BLaER1 treated with 17β-estradiol and CSF1 and Interleukin-3, amounts not matched to agents 10 nM and 100 nM (cell line): ENCODE data around the gene CXXC5.

Source experiments
- H3K27ac ChIP-seq, 11 experiments: shearing (Covaris generic); formaldehyde crosslinking; 2 replicates each; pipeline ENCODE4 v1.8.1; 2022
- H3K27me3 ChIP-seq, 11 experiments: shearing (Covaris generic); formaldehyde crosslinking; 2 replicates each; pipeline ENCODE4 v1.8.1; 2022
- H3K36me3 ChIP-seq, 11 experiments: shearing (Covaris generic); formaldehyde crosslinking; 2 replicates each; pipeline ENCODE4 v1.8.1; 2022
- H3K4me1 ChIP-seq, 10 experiments: shearing (Covaris generic); formaldehyde crosslinking; 2 replicates each; pipeline ENCODE4 v1.8.1; 2022
- H3K4me2 ChIP-seq, 11 experiments: shearing (Covaris generic); formaldehyde crosslinking; 2 replicates each; pipeline ENCODE4 v1.8.1; 2022
- H3K4me3 ChIP-seq, 10 experiments: shearing (Covaris generic); formaldehyde crosslinking; 2 replicates each; pipeline ENCODE4 v1.8.1; 2022
- H3K9ac ChIP-seq, 11 experiments: shearing (Covaris generic); formaldehyde crosslinking; 2 replicates each; pipeline ENCODE4 v1.8.1; 2022
- H3K9me3 ChIP-seq, 11 experiments: shearing (Covaris generic); formaldehyde crosslinking; replicated peaks in 1 of 11; 2 replicates each; pipeline ENCODE4 v1.8.1; 2022
- H4K20me1 ChIP-seq, 11 experiments: shearing (Covaris generic); formaldehyde crosslinking; 2 replicates each; pipeline ENCODE4 v1.8.1; 2022
- Cebpa-rat ChIP-seq, 11 experiments: shearing (Covaris generic); IDR thresholded peaks; 2 replicates each; pipeline ENCODE4 v1.8.1; 2022

Gene CXXC5

DNA sequence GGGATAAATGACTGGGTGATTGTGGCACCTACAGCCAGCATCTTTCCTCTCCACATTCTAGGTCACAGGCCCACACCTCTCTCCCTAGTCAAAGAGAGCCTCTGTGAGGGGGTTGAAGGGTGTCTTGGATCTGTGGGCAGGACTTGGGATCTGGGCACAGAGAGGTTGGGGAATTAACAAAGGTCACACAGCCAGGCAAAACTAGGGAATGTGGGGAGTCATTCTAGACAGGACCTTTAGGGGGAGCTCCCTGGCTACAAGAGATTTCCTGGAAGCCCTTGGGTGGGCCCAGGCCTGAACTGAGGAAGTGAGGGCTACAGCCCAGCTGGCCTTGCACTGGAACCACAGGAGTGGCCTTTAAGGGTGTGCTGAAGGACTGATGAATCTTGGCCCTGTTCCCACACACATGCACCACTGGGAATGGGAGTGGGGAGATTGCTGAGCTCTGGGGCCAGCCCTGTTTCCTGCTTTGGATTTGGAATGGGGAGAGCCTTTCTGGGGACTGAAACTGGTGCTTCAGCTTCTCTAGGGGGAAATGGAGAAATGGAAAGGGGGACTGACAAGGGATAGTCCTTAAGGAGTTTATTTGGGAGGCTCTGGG lies 12.4 kb upstream of the CXXC5 start:
- H3K9me3 ChIP-seq, result no peaks in the 10 kb centered on the region
- peaks cover 67 to 83% (median 77%) of the 10 kb centered on the region in 10 experiments for H3K4me1 ChIP-seq
- TF ChIP-seq Cebpa-rat (IDR thresholded peaks at IDR 0.05), result no peak
- peak overlapping the region in 9 of 11 experiments; percentile 8 to 79 (median 45); a peak in 15 of 22 replicates for H3K27ac ChIP-seq
- peaks cover 0 to 19% (median 0%) of the 10 kb centered on the region in 11 experiments; a peak in 9 of 22 replicates for H3K36me3 ChIP-seq
- H3K4me3 ChIP-seq, result no peak overlapping the region
- H3K9ac ChIP-seq, result peak overlapping the region in 7 of 11 experiments; percentile 13 to 75 (median 45); a peak in 12 of 22 replicates
- H3K27me3 ChIP-seq, result no peaks in the 10 kb centered on the region
- peak overlapping the region; percentile 86 to 99 (median 95) for H3K4me2 ChIP-seq
- peaks cover 39 to 84% (median 61%) of the 10 kb centered on the region in 11 experiments; a peak in 21 of 22 replicates for H4K20me1 ChIP-seq

GRCh38 chr5:139636207-139636792 lies 11.8 kb upstream of the CXXC5 start:
- no peak; a peak in 1 of 22 replicates for TF ChIP-seq Cebpa-rat (IDR thresholded peaks at IDR 0.05)

GRCh38 chr5:139636975-139637408 lies 11.2 kb upstream of the CXXC5 start:
- H4K20me1 ChIP-seq, result peaks cover 36 to 87% (median 61%) of the 10 kb centered on the region in 11 experiments; a peak in 21 of 22 replicates
- peak overlapping the region; percentile 24 to 65 (median 50); a peak in 15 of 20 replicates for H3K4me3 ChIP-seq
- peaks cover 80 to 96% (median 90%) of the 10 kb centered on the region in 10 experiments for H3K4me1 ChIP-seq
- no peaks in the 10 kb centered on the region for H3K27me3 ChIP-seq
- TF ChIP-seq Cebpa-rat (IDR thresholded peaks at IDR 0.05), result no peak
- H3K9ac ChIP-seq, result peak overlapping the region in 9 of 11 experiments; percentile 65 to 76 (median 72); a peak in 16 of 22 replicates
- peak overlapping the region; percentile 86 to 99 (median 95) for H3K4me2 ChIP-seq
- peak overlapping the region in 9 of 11 experiments; percentile 31 to 80 (median 77); a peak in 16 of 22 replicates for H3K27ac ChIP-seq
- no peaks in the 10 kb centered on the region for H3K9me3 ChIP-seq
- peaks cover 0 to 7% (median 0%) of the 10 kb centered on the region in 11 experiments; a peak in 7 of 22 replicates for H3K36me3 ChIP-seq

More at GRCh38 chr5:139636207-139636792, 11.8 kb upstream of the CXXC5 start:
- Histone ChIP-seq H3K27ac (peak overlapping the region in 9 of 11 experiments; percentile 8 to 80 (median 58); a peak in 15 of 22 replicates), H4K20me1 (peaks cover 39 to 88% (median 61%) of the 10 kb centered on the region in 11 experiments; a peak in 21 of 22 replicates), H3K4me1 (peaks cover 73 to 89% (median 83%) of the 10 kb centered on the region in 10 experiments), H3K9ac (peak overlapping the region in 9 of 11 experiments; percentile 7 to 76 (median 72); a peak in 10 of 22 replicates), H3K4me3 (peak overlapping the region in 4 of 10 experiments; percentile 24 to 65 (median 54); a peak in 5 of 20 replicates), H3K4me2 (peak overlapping the region; percentile 86 to 99 (median 95)), H3K9me3 (no peaks in the 10 kb centered on the region), H3K27me3 (no peaks in the 10 kb centered on the region), H3K36me3 (peaks cover 0 to 14% (median 0%) of the 10 kb centered on the region in 11 experiments; a peak in 7 of 22 replicates)

GRCh38 chr5:139637438-139638089 lies 10.6 kb upstream of the CXXC5 start:
- peaks cover 35 to 82% (median 61%) of the 10 kb centered on the region in 11 experiments; a peak in 21 of 22 replicates for H4K20me1 ChIP-seq
- peaks cover 85 to 99% (median 95%) of the 10 kb centered on the region in 10 experiments for H3K4me1 ChIP-seq
- peak overlapping the region; percentile 65 to 76 (median 72); a peak in 21 of 22 replicates for H3K9ac ChIP-seq
- peak overlapping the region; percentile 86 to 99 (median 95) for H3K4me2 ChIP-seq
- H3K9me3 ChIP-seq, result no peaks in the 10 kb centered on the region
- no peaks in the 10 kb centered on the region for H3K27me3 ChIP-seq
- peak overlapping the region; percentile 4 to 80 (median 75); a peak in 21 of 22 replicates for H3K27ac ChIP-seq
- TF ChIP-seq Cebpa-rat (IDR thresholded peaks at IDR 0.05), result no peak
- peaks cover 0 to 3% (median 0%) of the 10 kb centered on the region in 11 experiments; a peak in 5 of 22 replicates for H3K36me3 ChIP-seq
- peak overlapping the region; percentile 38 to 65 (median 50) for H3K4me3 ChIP-seq

DNA sequence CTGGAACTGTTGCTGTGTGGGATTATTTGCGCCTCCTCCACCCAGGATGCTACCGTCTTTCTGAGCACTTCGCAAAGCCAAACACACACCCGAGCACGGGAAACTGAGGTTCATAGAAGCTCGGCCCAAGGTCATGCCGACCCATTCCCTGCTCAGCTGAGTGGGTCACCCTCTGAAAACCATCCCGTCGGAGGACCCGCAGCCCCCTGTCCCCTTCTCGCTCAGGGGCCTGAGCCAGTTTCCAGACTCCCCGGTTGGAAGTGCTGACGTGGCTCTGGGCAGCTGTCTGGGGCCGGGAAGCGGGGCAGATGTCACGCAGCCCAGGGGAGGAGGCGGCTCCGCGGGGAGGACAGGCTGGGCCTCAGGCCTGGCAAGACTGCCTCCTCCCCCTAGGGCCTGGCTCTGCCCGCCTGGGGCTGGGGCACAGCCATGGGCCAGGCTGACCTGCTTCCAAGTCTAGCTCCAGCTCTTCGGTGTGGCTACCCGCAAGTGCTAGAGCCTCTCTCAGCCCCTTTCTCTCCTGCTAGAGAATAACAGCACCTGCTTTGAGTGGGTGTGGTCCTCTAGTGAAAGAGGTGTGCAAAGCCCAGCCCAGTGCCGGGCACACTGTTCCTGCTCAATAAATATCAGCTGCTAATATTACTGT lies 9.9 kb upstream of the CXXC5 start:
- Histone ChIP-seq H3K27ac (peak overlapping the region; percentile 4 to 80 (median 75); a peak in 21 of 22 replicates), H3K27me3 (no peaks in the 10 kb centered on the region), H3K9me3 (no peaks in the 10 kb centered on the region), H3K9ac (peak overlapping the region; percentile 65 to 76 (median 72); a peak in 21 of 22 replicates), H3K4me3 (peak overlapping the region; percentile 38 to 65 (median 50)), H3K4me1 (peaks cover 92 to 99% (median 98%) of the 10 kb centered on the region in 10 experiments), H3K36me3 (no peaks in the 10 kb centered on the region), H3K4me2 (peak overlapping the region; percentile 86 to 99 (median 95)), H4K20me1 (peaks cover 34 to 85% (median 61%) of the 10 kb centered on the region in 11 experiments; a peak in 21 of 22 replicates)
- TF ChIP-seq Cebpa-rat (IDR thresholded peaks at IDR 0.05), result no peak

- peak overlapping the region in 9 of 11 experiments; percentile 69 to 80 (median 77); a peak in 20 of 22 replicates for H3K27ac ChIP-seq
- TF ChIP-seq Cebpa-rat (IDR thresholded peaks at IDR 0.05), result no peak
Measured at GRCh38 chr5:139638736-139639618, 9.2 kb upstream of the CXXC5 start.

More at GRCh38 chr5:139638736-139639618, 9.2 kb upstream of the CXXC5 start:
- H3K4me3 ChIP-seq, result peak overlapping the region in 7 of 10 experiments; percentile 49 to 65 (median 50); a peak in 13 of 20 replicates
- no peaks in the 10 kb centered on the region for H3K27me3 ChIP-seq
- no peaks in the 10 kb centered on the region for H3K36me3 ChIP-seq
- H3K4me1 ChIP-seq, result peaks cover 96 to 99% (median 98%) of the 10 kb centered on the region in 10 experiments
- peak overlapping the region; percentile 65 to 76 (median 72); a peak in 18 of 22 replicates for H3K9ac ChIP-seq
- H3K4me2 ChIP-seq, result peak overlapping the region; percentile 86 to 99 (median 95)
- H4K20me1 ChIP-seq, result peaks cover 28 to 83% (median 54%) of the 10 kb centered on the region in 11 experiments; a peak in 21 of 22 replicates
- no peaks in the 10 kb centered on the region for H3K9me3 ChIP-seq
